GM19455 (cell line): ENCODE measurements around the gene BATF2.
"Not testable (repeated sequence)": the region's sequence is repeated elsewhere in the genome, so short reads cannot be mapped to it uniquely, and the experiment has no call there.

Experiments
- ATAC-seq: cut with Tn5 transposase; IDR thresholded peaks from one replicate; pipeline ENCODE4 v1.9.1; 2021; ENCODE audit not compliant: unreplicated experiment

BATF2 gene

DNA sequence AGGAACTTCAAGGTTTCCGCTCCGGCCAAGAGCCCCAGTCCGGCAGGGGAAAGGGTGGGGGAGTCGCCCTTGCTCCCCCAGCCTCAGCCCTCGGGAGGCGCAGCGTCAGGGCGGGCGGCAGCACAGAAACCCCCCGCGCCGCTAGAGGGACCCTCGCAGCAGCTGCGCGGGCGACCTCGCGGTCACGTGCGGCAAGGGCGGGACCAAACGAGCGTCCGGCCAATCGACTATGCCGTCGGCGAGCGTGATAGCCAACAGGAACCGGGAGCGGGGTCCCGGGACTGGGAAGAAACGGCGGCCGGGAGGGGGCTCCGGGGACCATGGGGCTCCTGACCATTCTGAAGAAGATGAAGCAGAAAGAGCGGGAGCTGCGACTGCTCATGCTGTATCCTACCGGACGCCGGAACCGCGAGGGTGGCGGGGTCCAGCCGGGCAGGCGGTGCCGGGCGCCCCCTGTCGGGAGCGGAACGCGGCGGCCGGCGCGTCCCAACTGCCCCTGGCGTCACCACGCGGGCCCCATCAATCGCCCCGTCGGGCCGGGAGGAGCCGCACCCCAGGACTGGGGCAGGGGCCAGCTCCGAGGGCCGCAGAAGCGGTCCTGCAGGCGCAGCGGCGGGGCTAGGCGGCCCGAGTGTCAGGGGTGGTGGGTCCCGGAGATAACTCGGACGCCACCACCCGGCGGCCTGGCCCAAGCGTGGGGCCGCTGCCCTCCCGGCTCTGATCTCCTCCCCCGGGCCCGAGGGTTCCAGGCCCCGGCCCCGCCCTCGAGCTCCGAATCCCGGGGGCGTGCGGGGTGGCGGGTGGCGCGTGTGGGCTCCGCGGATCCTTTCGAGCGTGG, 17.3 kb upstream of the BATF2 start, which contains the start of gene ARL2:
ARL2 (plus strand) TSS at position 273 of the 838 bp plus-strand sequence; CDS start at position 321, 48 bp downstream.
- ATAC-seq = peak; percentile 72

- peak; percentile 74 for ATAC-seq
Observed at GRCh38 chr11:65013130-65013887, 16.5 kb upstream of the BATF2 start.

DNA sequence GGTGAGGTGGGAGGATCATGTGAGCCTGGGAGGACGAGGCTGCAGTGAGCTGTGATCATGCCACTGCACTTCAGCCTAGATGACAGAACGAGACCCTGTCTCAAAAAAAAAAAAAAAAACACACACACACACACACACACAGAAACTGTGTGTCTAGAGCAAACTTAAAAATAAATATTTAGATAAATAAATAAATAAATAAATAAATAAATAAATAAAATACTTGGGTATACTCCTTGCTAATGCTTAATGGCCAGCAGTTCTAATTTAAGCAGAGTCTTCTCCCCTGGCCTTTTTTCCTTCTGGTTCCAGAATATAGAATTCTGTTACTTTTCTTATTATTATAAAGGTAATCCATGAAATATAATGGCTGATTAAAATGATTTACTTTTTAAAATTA, 12.1 kb upstream of the BATF2 start:
- no peak for ATAC-seq

DNA sequence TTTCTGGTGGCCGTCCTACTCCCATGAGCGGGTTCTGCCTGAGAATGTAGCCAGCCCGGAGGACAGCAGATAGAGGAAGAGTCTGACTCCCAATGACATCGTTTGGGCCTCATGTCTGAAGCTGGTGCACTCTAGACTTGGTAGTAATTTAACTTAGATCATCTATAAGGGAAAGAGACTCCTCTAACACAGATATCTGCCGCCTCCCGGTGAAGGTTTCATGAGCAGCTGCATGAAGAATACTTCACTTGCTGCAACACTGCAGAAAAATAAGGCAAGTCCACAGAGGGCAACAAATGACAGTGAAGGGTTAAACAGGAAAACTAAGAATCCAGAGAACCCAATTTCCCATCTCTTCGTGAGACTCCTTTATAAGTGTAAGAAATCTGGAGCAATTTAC, 11.2 kb upstream of the BATF2 start:
- ATAC-seq = no peak

DNA sequence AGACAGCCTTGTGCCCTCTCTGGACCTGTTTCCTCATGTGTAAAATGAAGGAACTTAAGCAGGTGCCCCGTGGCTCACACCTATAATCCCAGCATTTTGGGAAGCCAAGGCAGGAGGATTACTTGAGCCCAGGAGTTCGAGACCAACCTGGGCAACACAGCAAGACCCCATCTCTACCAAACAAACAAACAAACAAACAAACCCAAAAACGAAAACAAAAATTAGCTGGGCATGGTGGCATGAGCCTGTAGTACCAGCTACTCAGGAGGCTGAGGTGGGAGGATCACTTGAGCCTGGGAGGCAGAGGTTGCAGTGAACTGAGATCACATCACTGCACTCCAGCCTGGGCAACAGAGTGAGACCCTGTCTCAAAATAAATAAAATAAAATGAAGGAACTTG, 7.2 kb upstream of the BATF2 start:
- not testable (repeated sequence) for ATAC-seq

DNA sequence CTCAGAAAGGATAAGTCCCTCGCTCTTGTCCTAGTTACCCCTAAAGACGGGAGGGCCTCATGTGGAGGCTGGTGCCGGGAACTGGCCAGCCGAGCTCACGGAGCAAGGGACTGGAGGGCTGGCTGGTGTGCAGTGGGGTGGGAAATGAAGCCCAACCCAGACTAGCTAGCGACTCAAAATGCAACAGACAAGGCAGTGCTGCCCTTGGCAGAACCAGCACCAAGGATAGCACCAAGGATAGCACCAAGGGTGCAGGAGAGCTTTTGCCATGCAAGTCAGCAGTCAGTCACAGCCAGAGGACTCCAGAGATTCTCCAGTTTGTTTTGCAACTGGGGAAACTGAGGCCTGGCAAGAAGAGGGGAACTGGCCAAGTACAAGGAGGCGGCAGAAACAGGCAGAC, 6.5 kb upstream of the BATF2 start:
- no peak for ATAC-seq

DNA sequence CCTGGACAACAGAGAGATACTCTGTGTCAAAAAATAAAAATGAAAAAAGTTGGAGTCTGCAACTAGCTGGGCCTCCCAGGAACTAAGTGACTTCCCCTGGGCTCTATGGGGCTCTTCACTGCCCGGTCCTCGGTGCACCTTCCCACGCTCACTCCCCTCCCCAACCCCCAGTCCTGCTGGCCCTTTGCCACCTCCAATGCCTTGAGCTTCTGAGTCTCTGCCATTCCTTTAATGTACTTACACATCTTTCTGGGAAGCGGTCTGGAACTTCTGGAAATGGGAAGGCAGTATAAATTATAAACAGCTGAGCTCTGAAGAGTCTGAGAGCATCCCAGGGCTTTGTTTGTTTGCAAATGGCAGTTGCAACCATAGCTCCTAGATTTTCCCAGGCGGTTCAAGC, 5.9 kb upstream of the BATF2 start:
- no peak for ATAC-seq

GRCh38 chr11:64999478-64999877, 2.7 kb upstream of the BATF2 start:
- ATAC-seq = no peak

GRCh38 chr11:64998690-64999431, 2.1 kb upstream of the BATF2 start:
- no peak for ATAC-seq

DNA sequence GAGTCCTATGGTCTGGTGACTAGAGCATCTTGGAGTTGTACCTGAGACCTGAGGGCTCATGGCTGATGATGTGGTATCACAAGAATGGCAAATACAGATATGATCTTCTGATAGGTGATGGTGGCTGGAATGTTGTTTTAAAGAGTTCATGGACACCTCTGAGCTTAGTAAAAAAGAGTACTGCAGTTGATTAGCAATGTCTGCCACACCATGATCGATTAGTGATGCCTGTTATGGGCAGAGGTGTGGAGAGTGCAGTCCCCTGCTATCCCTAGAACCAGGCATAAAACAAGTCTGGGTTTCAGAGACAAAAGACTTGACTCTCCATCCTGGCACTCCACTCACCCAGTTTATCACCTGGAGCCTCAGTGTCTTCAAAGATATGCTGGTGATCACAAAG, 1.4 kb upstream of the BATF2 start:
- ATAC-seq = no peak

DNA sequence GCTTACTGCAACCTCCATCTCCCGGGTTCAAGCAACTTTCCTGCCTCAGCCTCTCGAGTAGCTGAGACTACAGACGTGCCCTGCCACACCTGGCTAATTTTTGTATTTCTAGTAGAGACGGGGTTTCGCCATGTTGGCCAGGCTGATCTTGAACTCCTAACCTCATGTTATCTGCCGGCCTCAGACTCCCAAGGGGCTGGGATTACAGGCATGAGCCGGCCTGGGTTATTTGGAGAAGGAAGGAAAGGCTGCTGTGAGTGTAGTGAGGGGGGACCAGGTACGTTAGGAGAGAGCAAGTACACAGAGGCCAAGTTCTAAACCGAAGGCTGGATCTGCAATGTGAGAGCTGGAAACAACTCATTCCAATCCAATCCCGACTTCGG, 453 bp downstream of the BATF2 start:
- ATAC-seq = no peak

GRCh38 chr11:64994318-64994717, 2.5 kb downstream of the BATF2 start:
- ATAC-seq = no peak

- ATAC-seq = no peak
Observed at GRCh38 chr11:64990222-64990923, 6.4 kb downstream of the BATF2 start.

DNA sequence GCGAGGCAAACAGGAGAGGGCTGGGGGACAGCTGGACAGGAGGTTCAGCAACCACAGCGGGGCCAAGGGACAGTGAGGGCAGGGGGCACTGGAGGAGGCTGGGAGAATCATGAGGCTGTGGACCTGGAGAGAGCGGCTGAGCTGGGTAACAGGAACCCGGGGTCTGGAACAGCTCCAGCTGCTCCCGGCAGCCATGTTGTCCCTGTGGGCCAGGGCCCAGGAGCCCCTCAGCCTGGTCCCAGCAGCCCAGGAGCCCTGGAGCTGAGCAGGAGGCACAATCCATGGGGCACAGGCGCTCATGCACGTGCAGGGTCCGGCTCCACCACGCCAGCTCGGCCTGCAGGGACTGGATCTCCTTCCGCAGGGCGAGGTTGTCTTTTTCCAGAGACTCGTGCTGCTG, 7.4 kb downstream of the BATF2 start:
- ATAC-seq = no peak

GRCh38 chr11:64987998-64988854, 8.5 kb downstream of the BATF2 start:
- ATAC-seq = no peak

GRCh38 chr11:64983339-64983738, 13.4 kb downstream of the BATF2 start:
- not testable (repeated sequence) for ATAC-seq

- ATAC-seq = no peak
Observed at GRCh38 chr11:64976651-64977050, 20.1 kb downstream of the BATF2 start.

DNA sequence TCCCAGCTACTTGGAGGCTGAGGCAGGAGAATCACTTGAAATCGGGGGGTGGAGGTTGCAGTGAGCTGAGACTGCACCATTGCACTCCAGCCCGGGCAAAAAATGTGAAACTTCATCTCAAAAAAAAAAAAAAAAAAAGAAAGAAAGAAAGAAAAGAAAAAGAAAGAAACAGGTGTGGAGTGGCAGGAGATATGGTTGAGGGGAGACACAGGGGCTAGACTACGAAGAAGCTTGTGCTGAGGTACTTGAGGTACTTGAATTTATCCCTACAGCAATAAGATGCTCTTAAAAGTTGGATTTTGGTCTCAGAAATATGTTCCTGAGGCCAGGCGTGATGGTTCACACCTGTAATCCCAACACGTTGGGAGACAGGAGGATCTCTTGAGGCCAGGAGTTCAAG, 22.6 kb downstream of the BATF2 start:
- no peak for ATAC-seq

- no peak for ATAC-seq
Observed at GRCh38 chr11:64971421-64972233, 25.1 kb downstream of the BATF2 start, which contains the start of gene MAJIN. MAJIN (minus strand) TSS chr11:64972108; CDS start chr11:64959405, 12,703 bp downstream.
